ENCODE measurements around the gene CHMP4B. TPM values are rescaled to one million over a fixed set of nuclear protein-coding genes. Genes with fewer than 3 reads are reported as not detected.

The CHMP4B gene
- total RNA-seq, 1 donor from 2014 or later, result 72.8 TPM

DNA sequence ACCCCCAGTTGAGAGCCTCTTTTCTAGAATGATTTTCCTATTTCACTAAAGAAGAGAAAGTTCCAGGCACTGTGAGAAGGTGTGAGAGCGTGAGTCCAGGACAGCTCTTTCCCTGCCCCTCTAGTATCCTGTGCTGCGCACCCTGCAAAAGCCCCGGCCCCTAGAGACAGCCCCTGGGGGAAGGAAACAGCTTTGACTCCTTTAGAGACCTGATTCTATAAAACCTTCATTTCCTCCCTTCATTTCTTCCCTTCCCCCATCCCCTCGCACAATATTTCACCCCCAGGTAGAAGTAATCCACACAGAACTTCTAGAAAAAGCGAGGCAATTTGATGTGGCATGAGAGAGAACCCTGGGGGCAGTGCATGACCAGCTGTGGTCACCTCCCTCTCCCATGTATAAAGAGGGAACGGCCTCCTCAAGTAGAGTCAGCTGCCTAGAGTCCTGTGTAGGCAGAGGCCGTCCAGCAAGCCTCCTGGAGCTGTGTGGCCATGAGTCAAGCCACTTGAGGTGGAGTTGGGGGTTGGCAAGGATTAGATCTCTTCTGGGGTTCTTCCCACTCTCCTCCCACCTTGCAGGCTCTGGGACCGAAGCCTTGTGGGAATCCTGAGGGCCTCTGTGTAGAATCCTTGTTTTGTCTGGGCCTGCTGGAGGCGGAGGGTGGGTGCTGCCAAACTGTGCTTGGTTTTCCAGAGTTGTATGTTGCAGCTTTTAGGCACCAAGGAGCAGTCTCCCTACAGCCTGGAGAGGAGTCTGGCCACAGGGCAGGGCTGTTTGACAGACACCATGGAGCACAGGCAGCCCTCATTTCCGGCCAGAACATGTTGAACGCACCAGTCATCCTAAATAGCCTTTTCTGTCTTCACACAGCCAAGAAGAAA lies 41.7 kb downstream of the CHMP4B start:
- DNase-seq (ENCODE audit: low spot score) (no peak), ATAC-seq (no peak)
- intact Hi-C loops (cut with DNase I), result no loop called here

DNA sequence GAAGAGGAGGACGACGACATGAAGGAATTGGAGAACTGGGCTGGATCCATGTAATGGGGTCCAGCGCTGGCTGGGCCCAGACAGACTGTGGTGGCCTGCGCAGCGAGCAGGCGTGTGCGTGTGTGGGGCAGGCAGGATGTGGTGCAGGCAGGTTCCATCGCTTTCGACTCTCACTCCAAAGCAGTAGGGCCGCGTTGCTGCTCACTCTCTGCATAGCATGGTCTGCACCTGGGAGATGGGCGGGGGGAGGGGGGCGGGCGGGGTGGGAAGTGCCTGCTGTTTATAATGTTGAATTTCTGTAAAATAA lies 42.3 kb downstream of the CHMP4B start:
- DNase-seq (ENCODE audit: low spot score) (no peak), ATAC-seq (no peak)
- intact Hi-C loops (cut with DNase I), result no loop called here

GRCh38 chr20:33857722-33858563 lies 46.8 kb downstream of the CHMP4B start:
- intact Hi-C loops (cut with DNase I), result no loop called here

GRCh38 chr20:33858666-33859065 lies 47.5 kb downstream of the CHMP4B start:
- ATAC-seq (no peak), DNase-seq (ENCODE audit: low spot score) (no peak)
- intact Hi-C loops (cut with DNase I), result no loop called here

More at GRCh38 chr20:33857722-33858563, 46.8 kb downstream of the CHMP4B start:
- ATAC-seq, result no peak
- no peak for DNase-seq (ENCODE audit: low spot score)

DNA sequence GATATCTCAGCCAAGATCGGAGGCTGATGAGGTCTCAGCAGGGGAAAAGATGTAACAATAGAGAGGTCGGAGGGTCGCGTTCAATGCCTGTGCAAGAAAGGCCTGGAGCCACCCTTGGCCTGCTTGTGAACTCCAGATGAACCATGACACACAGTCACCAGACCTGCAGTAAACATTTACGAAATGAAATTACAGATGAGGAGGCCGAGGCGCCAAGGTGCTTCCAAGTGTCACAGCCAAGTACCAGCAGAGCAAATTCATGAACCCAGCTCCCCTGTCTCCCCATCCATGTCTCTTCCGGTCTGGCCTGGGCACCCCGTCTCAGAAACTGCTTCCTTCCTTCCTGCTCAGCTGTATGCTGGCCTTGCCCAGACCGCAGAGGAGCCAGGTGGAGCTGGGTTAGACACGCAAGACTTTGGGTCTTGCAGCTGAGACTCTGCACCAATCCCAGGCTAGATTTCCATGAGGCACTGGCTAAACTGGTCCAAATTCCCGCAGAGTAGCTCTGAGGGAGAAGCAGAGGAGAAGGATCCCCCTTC lies 48.1 kb downstream of the CHMP4B start:
- intact Hi-C loops (cut with DNase I), result no loop called here
- peak; percentile 41 for ATAC-seq
- DNase-seq (ENCODE audit: low spot score), result no peak

GRCh38 chr20:33859751-33860150 lies 48.6 kb downstream of the CHMP4B start:
- intact Hi-C loops (cut with DNase I), result no loop called here
- DNase-seq (ENCODE audit: low spot score) (no peak), ATAC-seq (no peak)

DNA sequence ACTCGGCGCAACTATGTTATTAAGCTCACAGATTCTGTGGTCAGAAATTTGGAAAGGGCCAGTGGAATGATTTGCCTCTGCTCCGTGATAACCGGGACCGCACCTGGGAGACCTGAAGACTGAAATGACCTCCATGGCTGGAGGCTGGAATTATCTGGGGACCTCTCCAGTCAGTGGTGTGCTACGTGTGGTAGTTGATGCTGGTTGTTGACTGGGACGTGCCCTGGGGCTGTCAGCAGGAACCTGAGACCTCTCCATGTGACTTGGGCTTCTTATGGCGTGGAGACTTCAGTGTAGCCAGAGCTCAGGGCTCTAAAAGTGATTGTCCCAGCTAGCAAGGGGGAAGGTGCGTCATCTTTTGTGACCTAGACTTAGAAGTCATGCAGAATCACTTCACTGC lies 50.3 kb downstream of the CHMP4B start:
- DNase-seq (ENCODE audit: low spot score) (no peak), ATAC-seq (no peak)
- intact Hi-C loops (cut with DNase I), result no loop called here

- intact Hi-C loops (cut with DNase I), result loop anchor here (2.0 kb wide), 1 partner anchor 266 kb away; no protein-coding TSS in a partner anchor
- DNase-seq (ENCODE audit: low spot score), result peak; percentile 74
- peak; percentile 82 for ATAC-seq
These were observed 51.7 kb downstream of the CHMP4B start for GRCh38 chr20:33862709-33863403.

GRCh38 chr20:33863440-33864323 lies 52.5 kb downstream of the CHMP4B start:
- intact Hi-C loops (cut with DNase I), result loop anchor here (2.0 kb wide), 1 partner anchor 265 kb away; no protein-coding TSS in a partner anchor

DNA sequence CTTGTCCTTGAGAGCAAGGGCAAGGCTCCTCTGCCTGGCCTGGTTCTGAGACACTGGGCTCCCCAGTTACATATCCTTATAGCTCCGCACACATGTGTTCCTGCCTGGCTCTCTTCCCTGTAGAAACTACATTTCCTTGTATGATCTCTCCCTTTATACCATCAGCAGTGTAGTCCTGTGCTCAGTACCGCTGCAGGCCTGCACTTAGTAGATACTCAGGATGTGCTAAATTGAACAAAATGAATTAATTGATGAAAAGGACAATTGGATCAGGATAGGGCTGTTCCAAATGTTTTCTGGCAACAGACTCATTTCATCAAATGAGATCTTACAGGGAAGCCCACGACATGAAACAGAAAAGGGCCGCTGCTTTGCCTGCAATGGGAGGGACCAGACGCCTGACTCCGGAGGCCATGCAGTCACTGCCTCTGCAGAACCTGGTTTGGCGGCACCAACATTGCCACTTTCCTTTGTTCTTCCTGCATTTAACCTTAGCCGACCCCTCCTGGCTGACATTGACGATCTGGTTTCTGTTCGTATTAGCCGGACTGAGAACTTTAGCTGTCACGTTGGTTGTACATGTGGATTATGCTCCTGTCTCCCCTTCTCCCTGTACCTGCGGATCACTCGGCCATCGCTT lies 53.3 kb downstream of the CHMP4B start:
- intact Hi-C loops (cut with DNase I), result no loop called here
- DNase-seq (ENCODE audit: low spot score) (no peak), ATAC-seq (no peak)

More at GRCh38 chr20:33863440-33864323, 52.5 kb downstream of the CHMP4B start:
- DNase-seq (ENCODE audit: low spot score), result no peak
- no peak for ATAC-seq

- ATAC-seq (no peak), DNase-seq (ENCODE audit: low spot score) (no peak)
- intact Hi-C loops (cut with DNase I), result loop anchor here (5.0 kb wide), 1 partner anchor 206 kb away; no protein-coding TSS in a partner anchor
These were observed 54.7 kb downstream of the CHMP4B start for GRCh38 chr20:33865761-33866370.

DNA sequence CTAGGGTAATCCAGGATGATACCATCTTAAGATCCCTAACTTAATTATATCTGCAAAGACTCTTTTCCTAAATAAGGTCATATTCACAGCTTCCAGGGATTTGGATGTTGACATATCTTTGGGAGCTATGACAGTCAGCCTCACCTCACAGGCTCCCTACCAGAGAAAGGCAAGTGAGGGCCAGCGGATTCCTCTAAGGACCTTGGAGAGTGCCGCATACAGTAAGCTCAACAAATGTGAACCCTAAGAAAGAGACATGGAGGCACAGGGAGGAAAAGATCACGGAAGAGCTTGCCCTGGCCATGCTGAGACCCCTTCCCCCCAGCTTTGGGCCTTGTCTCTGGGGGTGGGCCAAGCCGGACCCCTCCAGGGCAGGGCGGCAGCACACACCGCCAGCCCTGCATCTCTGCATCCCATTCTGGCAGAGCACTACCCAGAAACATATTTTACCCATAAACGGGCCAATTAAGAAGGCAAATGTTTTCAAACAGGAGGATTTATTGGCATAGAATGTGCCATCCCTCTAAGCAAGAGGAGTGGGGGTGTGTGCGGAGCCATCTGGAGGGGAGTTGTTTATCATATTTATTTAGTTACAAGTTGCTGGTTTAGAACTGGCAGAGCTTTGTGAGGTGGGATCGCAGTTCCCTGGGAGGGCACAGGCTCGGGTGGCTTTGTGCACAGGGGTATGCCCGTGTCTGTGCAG lies 55.4 kb downstream of the CHMP4B start:
- DNase-seq (ENCODE audit: low spot score) (no peak), ATAC-seq (no peak)
- intact Hi-C loops (cut with DNase I), result loop anchor here (5.0 kb wide), 1 partner anchor 206 kb away; no protein-coding TSS in a partner anchor

- ATAC-seq, result no peak
- DNase-seq (ENCODE audit: low spot score), result no peak
- intact Hi-C loops (cut with DNase I), result loop anchor here (5.0 kb wide), 1 partner anchor 204 kb away; no protein-coding TSS in a partner anchor
These were observed 56.9 kb downstream of the CHMP4B start for GRCh38 chr20:33868042-33868441.

- ATAC-seq, result no peak
- intact Hi-C loops (cut with DNase I), result loop anchor here (5.0 kb wide), 1 partner anchor 204 kb away; no protein-coding TSS in a partner anchor
- DNase-seq (ENCODE audit: low spot score), result no peak
These were observed 57.4 kb downstream of the CHMP4B start for GRCh38 chr20:33868595-33868994.

- intact Hi-C loops (cut with DNase I), result loop anchor here (5.0 kb wide), 1 partner anchor 203 kb away; no protein-coding TSS in a partner anchor
- ATAC-seq (no peak), DNase-seq (ENCODE audit: low spot score) (no peak)
These were observed 58.1 kb downstream of the CHMP4B start for GRCh38 chr20:33869283-33869682.

DNA sequence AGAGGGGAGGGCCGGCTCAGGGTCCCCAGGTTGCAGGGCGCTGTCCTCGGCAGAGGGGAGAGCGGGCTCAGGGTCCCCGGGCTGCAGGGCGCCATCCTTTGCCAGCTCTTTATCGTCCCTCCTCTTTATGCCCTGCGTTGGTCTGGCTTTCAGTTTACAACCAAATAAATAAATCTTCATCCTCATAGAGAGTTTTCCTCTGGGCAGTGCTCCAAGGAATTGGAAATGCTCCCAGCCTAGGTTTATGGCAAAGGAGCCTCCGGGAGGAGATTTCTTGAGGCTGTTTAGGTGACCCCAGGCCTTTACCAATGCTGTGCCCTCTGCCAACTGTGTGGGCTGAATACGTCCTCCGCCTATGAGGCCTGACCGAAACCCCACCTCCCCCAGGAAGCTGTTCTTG lies 60.2 kb downstream of the CHMP4B start:
- no peak for DNase-seq (ENCODE audit: low spot score)
- intact Hi-C loops (cut with DNase I), result no loop called here
- peak; percentile 14 for ATAC-seq

All from sciatic nerve (tissue), 2 donors.